H1 (cell line): ENCODE measurements around the gene REPIN1. TPM values are rescaled to one million over a fixed set of nuclear protein-coding genes. Genes with fewer than 3 reads are reported as not detected.

ENCODE experiments used
- CTCF ChIA-PET: fragments of 300-600 bp; sonication (Branson Sonifier 250); formaldehyde crosslinking; loops from one replicate; lab custom pipeline; 2021; ENCODE audit not compliant: partially characterized antibody; lab: Charles Lee
- POLR2A ChIA-PET: fragments of 300-600 bp; sonication (Branson Sonifier 250); formaldehyde crosslinking; loops from one replicate; lab custom pipeline; 2021; ENCODE audit warnings: inconsistent platforms; ENCODE audit not compliant: partially characterized antibody; lab: Charles Lee
- DNase-seq, 2 experiments: peaks; one replicate each; pipeline versions ENCODE4 v3.0.0 to v3.0.0-alpha.2; 2010 to 2022; ENCODE audit warnings: low spot score in 2 of 2, low read depth in 1 of 2, mixed read lengths in 1 of 2
- FAIRE-seq: peaks from 2 replicates; lab custom pipeline; 2011; peaks lifted over from hg19 to GRCh38; lab: Jason Lieb, UNC
- H2AFZ ChIP-seq: 2 replicates; pipeline ENCODE4 v1.8.1; 2012; ENCODE audit warnings: low read length, inconsistent platforms
- H2AK5ac ChIP-seq: 2 replicates; pipeline ENCODE4 v1.6.1; 2013; ENCODE audit warnings: low read depth, low read length
- H2BK120ac ChIP-seq: replicated peaks from 2 replicates; pipeline ENCODE3; 2013; ENCODE audit warnings: low read depth, low read length, inconsistent platforms
- H2BK12ac ChIP-seq: 2 replicates; pipeline ENCODE4 v1.6.1; 2013; ENCODE audit warnings: low read depth, low read length
- H2BK15ac ChIP-seq: 2 replicates; pipeline ENCODE4 v1.6.1; 2013; ENCODE audit warnings: low read length
- H2BK20ac ChIP-seq: 2 replicates; pipeline ENCODE4 v1.6.1; 2013; ENCODE audit warnings: low read length
- H2BK5ac ChIP-seq: 2 replicates; pipeline ENCODE4 v1.6.1; 2013; ENCODE audit warnings: low read depth, low read length
- H3K14ac ChIP-seq: 2 replicates; pipeline ENCODE4 v1.6.1; 2013; ENCODE audit warnings: inconsistent platforms; ENCODE audit not compliant: insufficient read length
- H3K18ac ChIP-seq: 2 replicates; pipeline ENCODE4 v1.6.1; 2013; ENCODE audit warnings: low read length; ENCODE audit errors: extremely low read depth
- H3K23ac ChIP-seq: 2 replicates; pipeline ENCODE4 v1.6.1; 2013; ENCODE audit warnings: inconsistent platforms; ENCODE audit not compliant: insufficient read length
- H3K23me2 ChIP-seq: 2 replicates; pipeline ENCODE4 v1.6.1; 2013; ENCODE audit warnings: low read depth, low read length
- H3K27ac ChIP-seq: 2 replicates; pipeline ENCODE4 v1.6.1; 2011; ENCODE audit warnings: low read depth, low read length, inconsistent platforms
- H3K27me3 ChIP-seq, 4 experiments: replicated peaks in 1 of 4; 1 replicate in 1 of 4; 2 replicates in 3 of 4; pipeline versions ENCODE4 v1.6.1 to v1.8.1; 2011 to 2013; ENCODE audit warnings: low read length in 3 of 4, mild to moderate bottlenecking in 3 of 4, inconsistent platforms in 2 of 4, mixed read lengths in 2 of 4, moderate library complexity in 1 of 4; ENCODE audit not compliant: control insufficient read depth in 3 of 4, insufficient read depth in 3 of 4; ENCODE audit errors: extremely low read depth in 1 of 4
- H3K36me3 ChIP-seq, 4 experiments: 2 replicates each; pipeline versions ENCODE4 v1.6.1 to v1.8.1; 2011 to 2013; ENCODE audit warnings: mild to moderate bottlenecking in 4 of 4, low read length in 3 of 4, moderate library complexity in 2 of 4, control low read depth in 1 of 4, inconsistent platforms in 1 of 4; ENCODE audit not compliant: insufficient read depth in 4 of 4, control insufficient read depth in 2 of 4
- H3K4ac ChIP-seq: replicated peaks from 2 replicates; pipeline ENCODE3; 2013; ENCODE audit warnings: low read length, low read depth, mixed read lengths, inconsistent platforms; ENCODE audit not compliant: insufficient read length
- H3K4me1 ChIP-seq, 4 experiments: replicated peaks in 1 of 4; 1 replicate in 1 of 4; 2 replicates in 3 of 4; pipeline versions ENCODE4 v1.6.1 to v1.8.1; 2011 to 2013; ENCODE audit warnings: low read length in 3 of 4, inconsistent platforms in 2 of 4, mixed read lengths in 1 of 4; ENCODE audit not compliant: insufficient read depth in 4 of 4, control insufficient read depth in 3 of 4
- H3K4me2 ChIP-seq, 2 experiments: 2 replicates each; pipeline versions ENCODE4 v1.6.1 to v1.8.1; 2011 to 2013; ENCODE audit warnings: low read depth in 2 of 2, low read length in 2 of 2, control low read depth in 1 of 2, inconsistent platforms in 1 of 2, mild to moderate bottlenecking in 1 of 2; ENCODE audit not compliant: insufficient read depth in 1 of 2
- H3K4me3 ChIP-seq, 4 experiments: fragments of 200-600, 300-600 bp in 1 of 4; sonication (generic), shearing (Covaris generic), sonication (Bioruptor Twin) in 1 of 4; 2 replicates each; pipeline versions ENCODE4 v1.5.1 to v1.8.1; 2011 to 2016; ENCODE audit warnings: low read length in 4 of 4, low read depth in 3 of 4, control low read depth in 2 of 4, inconsistent platforms in 2 of 4, mild to moderate bottlenecking in 2 of 4, mixed read lengths in 1 of 4, moderate library complexity in 1 of 4; ENCODE audit not compliant: insufficient read depth in 2 of 4; ENCODE audit errors: extremely low read depth in 1 of 4
- H3K56ac ChIP-seq: replicated peaks from 2 replicates; pipeline ENCODE3; 2013; ENCODE audit warnings: low read depth, mild to moderate bottlenecking, mixed read lengths, low read length, inconsistent platforms; ENCODE audit not compliant: insufficient read length
- H3K79me1 ChIP-seq: 2 replicates; pipeline ENCODE4 v1.6.1; 2013; ENCODE audit warnings: low read depth, low read length, control low read depth
- H3K79me2 ChIP-seq, 2 experiments: 2 replicates each; pipeline versions ENCODE4 v1.6.1 to v1.8.1; 2012 to 2013; ENCODE audit warnings: low read length in 2 of 2, mild to moderate bottlenecking in 2 of 2, inconsistent platforms in 1 of 2; ENCODE audit not compliant: insufficient read depth in 2 of 2, control insufficient read depth in 1 of 2
- H3K9ac ChIP-seq, 4 experiments: replicated peaks in 1 of 4; 1 replicate in 1 of 4; 2 replicates in 3 of 4; pipeline versions ENCODE4 v1.6.1 to v1.8.1; 2011 to 2013; ENCODE audit warnings: low read depth in 3 of 4, low read length in 3 of 4, control low read depth in 2 of 4, mild to moderate bottlenecking in 2 of 4, moderate library complexity in 2 of 4, inconsistent platforms in 1 of 4; ENCODE audit errors: extremely low read depth in 1 of 4
- H3K9me3 ChIP-seq, 2 experiments: 2 replicates each; pipeline versions ENCODE4 v1.6.1 to v1.8.1; 2012 to 2013; ENCODE audit warnings: mild to moderate bottlenecking in 2 of 2, moderate library complexity in 2 of 2, control low read depth in 1 of 2, inconsistent platforms in 1 of 2, low read depth in 1 of 2, low read length in 1 of 2, mixed read lengths in 1 of 2; ENCODE audit not compliant: insufficient read depth in 2 of 2
- H4K20me1 ChIP-seq, 2 experiments: replicated peaks in 1 of 2; 2 replicates each; pipeline versions ENCODE3 to v1.8.1; 2011 to 2013; ENCODE audit warnings: inconsistent platforms in 2 of 2, low read length in 2 of 2, mild to moderate bottlenecking in 1 of 2; ENCODE audit not compliant: insufficient read depth in 2 of 2, control insufficient read depth in 1 of 2
- H4K5ac ChIP-seq: 2 replicates; pipeline ENCODE4 v1.6.1; 2013; ENCODE audit warnings: low read length, low read depth, mixed read lengths, inconsistent platforms; ENCODE audit not compliant: insufficient read length
- H4K8ac ChIP-seq: 2 replicates; pipeline ENCODE4 v1.8.0; 2013; ENCODE audit warnings: mild to moderate bottlenecking, moderate library complexity, low read length, inconsistent platforms; ENCODE audit not compliant: insufficient read depth; ENCODE audit errors: extremely low read depth
- H4K91ac ChIP-seq: replicated peaks from 2 replicates; pipeline ENCODE3; 2013; ENCODE audit warnings: low read length, mixed read lengths, inconsistent platforms; ENCODE audit not compliant: insufficient read length
- TAF7 ChIP-seq: optimal IDR thresholded peaks from 2 replicates; pipeline ENCODE3; 2011; ENCODE audit warnings: low read depth, mild to moderate bottlenecking, inconsistent platforms, low read length, moderate library complexity, borderline replicate concordance
- WGBS, 2 experiments: shearing (Covaris generic) in 1 of 2; methylation state at CpG; one replicate each; pipeline versions ENCODE4 v1.1.6 to v1.1.7; 2013 to 2015; ENCODE audit warnings: low lambda C conversion rate in 2 of 2, mixed read lengths in 2 of 2, inconsistent platforms in 1 of 2, low coverage in 1 of 2, missing lambda C conversion rate in 1 of 2; ENCODE audit not compliant: insufficient replicate concordance in 2 of 2, insufficient coverage in 1 of 2, insufficient read length in 1 of 2; ENCODE audit errors: extremely low coverage in 1 of 2, missing lambda C conversion rate in 1 of 2; 5-methylcytosine and 5-hydroxymethylcytosine counted together
- polyA plus RNA-seq, 7 experiments: library from polyadenylated mRNA; depleted of rRNA in 3 of 7; stranded (reverse) in 5 of 7; unstranded in 2 of 7; fragments of >200 nt in 5 of 7; fragments of 200-250 nt in 2 of 7; gene quantifications; 1 replicate in 5 of 7; 2 replicates in 1 of 7; 4 replicates in 1 of 7; pipeline versions ENCODE4 v1.2.1 to v1.2.3, GENCODE V29; 2011 to 2013; ENCODE audit warnings: missing spikeins in 2 of 7, mixed read lengths in 2 of 7
- total RNA-seq: library from RNA; stranded (reverse); fragmentation: NEBNext Ultra II Directional; extraction: Animal tissue kit (Norgen Biotek cat#: 25700); gene quantifications from 2 replicates; pipeline ENCODE4 v1.2.1, GENCODE V29; 2021

REPIN1 gene
- total and polyA plus RNA-seq, 2 of the 8 experiments (the other 6 are each of a cell fraction or from before 2014, with no cell fraction given): 98.6 to 125 TPM

DNA sequence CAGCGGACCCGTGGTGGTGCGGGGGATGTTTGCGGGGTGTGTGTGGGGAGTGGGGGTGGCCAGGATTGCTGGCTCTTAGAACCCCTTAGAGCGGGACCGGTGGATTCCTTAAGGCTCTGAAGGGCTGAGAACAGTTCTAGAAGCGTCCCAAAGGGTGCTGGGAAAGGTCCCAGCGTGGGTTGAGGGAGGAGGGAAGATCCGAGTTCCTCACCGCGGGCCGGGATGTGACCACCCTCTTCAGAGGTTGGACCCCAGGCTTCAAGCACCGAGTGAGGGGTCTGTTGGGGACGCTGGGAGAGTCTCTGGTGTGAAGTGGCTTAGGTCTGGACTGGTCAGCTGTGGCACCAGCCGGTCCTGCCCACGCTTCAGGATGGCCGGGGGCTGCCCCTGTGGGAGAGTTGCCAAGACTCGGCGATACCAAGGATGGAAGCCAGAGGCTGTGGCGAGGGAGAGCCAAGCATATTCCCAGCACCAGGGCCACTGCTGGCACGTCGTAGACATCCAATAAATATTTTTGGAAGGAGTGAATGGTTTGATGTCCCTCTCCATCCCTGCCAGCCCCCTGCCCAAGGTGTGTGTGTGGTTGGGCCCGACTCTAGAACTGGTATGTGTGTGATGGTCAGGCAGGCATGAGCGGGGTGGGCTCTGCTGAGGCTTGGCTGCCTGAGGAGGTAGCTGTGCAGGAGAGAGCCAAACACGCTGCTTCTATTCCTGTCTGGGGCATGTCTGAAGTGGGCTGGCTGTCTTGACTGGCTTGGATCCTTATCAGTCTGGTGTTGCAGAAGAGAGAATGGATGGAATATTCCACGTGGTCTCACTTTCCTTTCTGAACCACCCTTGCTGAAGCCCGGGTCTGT lies 29.7 kb downstream of the REPIN1 start:
- Histone ChIP-seq H2BK120ac (no peak overlapping the region), H4K20me1 (no peaks in the 10 kb centered on the region), H3K18ac (peak overlapping the region; percentile 71; the same call in 1 of the 2 replicates), H3K4ac (no peak overlapping the region), H4K91ac (no peak overlapping the region), H2AFZ (no peak overlapping the region), H3K9ac (no peak overlapping the region), H3K9me3 (no peaks in the 10 kb centered on the region), H3K23me2 (no peaks in the 10 kb centered on the region; the same call in 1 of the 2 replicates)
- no peak for TF ChIP-seq TAF7
- TF ChIP-seq, all 59 proteins: peak for 0
- H3K14ac ChIP-seq: no peak overlapping the region
- DNase-seq (no peak), FAIRE-seq (no peak)
- H2BK20ac ChIP-seq: no peak overlapping the region
- H3K4me2 ChIP-seq: no peak overlapping the region
- H3K4me1 ChIP-seq: peaks cover 20 to 47% (median 37%) of the 10 kb centered on the region in 4 experiments
- H3K4me3 ChIP-seq: no peak overlapping the region
- no peak overlapping the region for H2AK5ac ChIP-seq
- no peak overlapping the region; the same call in 1 of the 2 replicates for H2BK15ac ChIP-seq
- no peak overlapping the region for H3K23ac ChIP-seq
- H2BK12ac ChIP-seq: peak overlapping the region; percentile 53; the same call in 1 of the 2 replicates
- H3K27ac ChIP-seq: peak overlapping the region; percentile 90; the same call in 1 of the 2 replicates
- no peak overlapping the region for H4K5ac ChIP-seq
- CTCF ChIA-PET: interaction anchor here (0.8 to 2.2 kb wide), 7 partner anchors 9 to 49 kb away, joined by 3 to 6 read pairs (median 3); no protein-coding TSS in a partner anchor
- H3K36me3 ChIP-seq: peaks cover 6 to 35% (median 15%) of the 10 kb centered on the region in 4 experiments; a peak in 6 of 8 replicates
- H3K27me3 ChIP-seq: no peaks in the 10 kb centered on the region
- H2BK5ac ChIP-seq: peak overlapping the region; percentile 97
- no peak overlapping the region for H3K56ac ChIP-seq
- no peak overlapping the region for H4K8ac ChIP-seq
- H3K79me2 ChIP-seq: peaks cover 0 to 18% of the 10 kb centered on the region in 2 experiments; a peak in 2 of 4 replicates
- WGBS, 2 experiments: 87% methylated on average over 24 of the region's 27 CpGs; no CpG with 5 or more reads in 1 of the 2 experiments
- no peaks in the 10 kb centered on the region for H3K79me1 ChIP-seq
- POLR2A ChIA-PET: interaction anchor here (1.2 to 13.9 kb wide), 7 partner anchors 10 to 30 kb away, joined by 3 to 230 read pairs (median 24); partner anchors contain the start of gene REPIN1
